HG03571 (cell line): ENCODE measurements around the gene RNF138.
"Not testable (repeated sequence)": the region's sequence is repeated elsewhere in the genome, so short reads cannot be mapped to it uniquely, and the experiment has no call there.

Source experiments
- ATAC-seq: cut with Tn5 transposase; IDR thresholded peaks from one replicate; pipeline ENCODE4 v1.9.1; 2021; ENCODE audit not compliant: unreplicated experiment

The RNF138 gene

GRCh38 chr18:32167980-32168730, 76.5 kb downstream of the RNF138 start:
- no peak for ATAC-seq

DNA sequence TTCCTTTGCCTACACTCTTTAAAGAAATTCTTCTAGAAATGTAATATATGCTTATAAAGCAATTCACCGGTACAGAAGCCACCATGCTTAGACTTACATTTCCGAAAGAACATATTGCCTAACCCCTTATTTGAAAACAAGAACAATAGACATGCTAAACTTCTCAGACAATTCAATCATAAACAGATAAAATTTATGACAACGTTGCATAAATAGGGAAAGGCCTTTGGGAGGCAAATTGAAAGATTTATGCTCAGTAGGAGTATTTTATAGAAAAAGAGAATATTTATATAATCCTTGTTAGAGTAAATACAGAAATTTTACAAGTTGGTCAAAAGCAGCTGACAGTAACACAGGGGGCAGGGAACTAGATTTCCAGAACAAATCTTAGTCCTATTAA, 82.0 kb downstream of the RNF138 start:
- ATAC-seq = no peak

DNA sequence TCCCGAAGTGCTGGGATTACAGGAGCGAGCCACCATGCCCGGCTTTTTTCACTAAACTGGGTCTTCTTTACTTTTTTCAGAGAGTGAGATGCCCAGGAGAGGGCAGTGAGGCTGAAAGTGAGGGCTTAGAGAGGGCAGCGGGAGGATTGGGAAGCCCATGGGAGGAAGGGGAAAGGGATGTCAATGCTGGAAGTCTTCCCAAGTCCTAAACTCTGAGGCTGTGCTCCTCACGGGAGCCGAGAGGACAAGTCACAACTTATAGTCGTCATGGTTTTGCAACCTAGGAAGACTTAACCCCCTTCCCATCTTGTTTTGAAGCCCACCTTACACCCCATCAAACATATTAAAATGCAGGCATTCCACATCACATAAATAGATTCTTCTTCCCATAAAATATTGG, 83.0 kb downstream of the RNF138 start:
- ATAC-seq = no peak

GRCh38 chr18:32175265-32175664, 83.6 kb downstream of the RNF138 start:
- no peak for ATAC-seq

DNA sequence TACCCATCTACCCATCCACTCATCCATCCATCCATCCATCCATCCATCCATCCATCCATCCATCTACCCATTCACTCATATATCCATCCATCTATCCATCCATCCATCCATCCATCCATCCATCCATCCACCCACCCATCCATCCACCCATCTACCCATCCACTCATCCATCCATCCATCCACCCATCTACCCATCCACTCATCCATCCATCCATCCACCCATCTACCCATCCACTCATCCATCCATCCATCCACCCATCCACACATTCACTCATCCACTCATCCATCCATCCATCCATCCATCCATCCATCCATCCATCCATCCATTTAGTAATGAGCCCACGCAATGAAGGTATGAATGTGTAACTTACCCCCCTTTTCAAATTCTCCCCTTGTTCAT, 85.1 kb downstream of the RNF138 start:
- not testable (repeated sequence) for ATAC-seq

DNA sequence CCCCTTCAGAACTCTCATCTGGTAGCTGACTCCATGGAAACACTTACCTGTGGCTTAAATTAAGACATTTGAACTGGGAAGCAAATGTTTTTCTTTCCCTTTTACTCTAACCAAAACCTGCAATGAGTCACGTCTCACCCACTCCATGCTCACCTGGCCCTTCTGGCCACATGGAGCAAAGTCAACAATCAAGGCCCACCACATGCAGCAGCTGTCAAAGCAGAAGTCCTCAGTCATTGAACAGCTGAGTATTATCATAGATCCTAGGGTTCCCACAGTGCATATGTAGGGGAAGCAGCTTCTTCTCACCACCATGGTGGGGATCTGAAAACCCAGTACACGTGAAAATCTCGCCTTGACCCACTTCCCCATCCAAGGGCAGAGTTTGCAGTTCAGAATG, 85.9 kb downstream of the RNF138 start:
- no peak for ATAC-seq
